ENCODE measurements around the gene CLNK. TPM values are rescaled to one million over a fixed set of nuclear protein-coding genes. Genes with fewer than 3 reads are reported as not detected.
"Not testable (repeated sequence)": the region's sequence is repeated elsewhere in the genome, so short reads cannot be mapped to it uniquely, and the experiment has no call there.

The CLNK gene
- total and polyA plus RNA-seq, 5 donors: not detected

DNA sequence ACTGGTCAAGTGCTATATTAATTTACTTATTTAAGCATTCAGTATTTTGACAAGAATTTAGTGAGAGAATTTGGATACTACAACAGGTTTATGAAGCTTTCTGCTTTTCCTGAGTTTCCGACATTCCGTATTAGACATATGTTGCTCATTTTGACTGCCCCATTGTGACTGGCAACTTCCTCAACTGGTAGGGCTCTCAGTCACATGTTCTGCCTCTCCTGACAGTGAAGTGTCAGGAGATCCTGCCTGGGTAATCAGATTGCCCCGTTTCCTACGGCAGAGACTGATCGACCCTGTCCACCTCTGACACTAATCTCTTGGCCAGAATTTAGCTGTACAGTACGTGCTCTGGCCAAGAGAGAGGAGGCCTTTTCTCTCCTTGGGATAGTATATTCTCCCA lies 49.5 kb downstream of the CLNK start:
- 41% methylated on average over 6 of the region's 6 CpGs for WGBS
- Histone ChIP-seq H3K27me3 (ENCODE audit: control insufficient read depth, insufficient read depth) (no peaks in the 10 kb centered on the region), H3K4me1 (ENCODE audit: control insufficient read depth, insufficient read depth, low read length) (no peaks in the 10 kb centered on the region), H3K9me3 (ENCODE audit: control insufficient read depth, low read length) (no peaks in the 10 kb centered on the region), H3K27ac (ENCODE audit: low read length) (no peak overlapping the region), H3K4me3 (ENCODE audit: low read length) (no peak overlapping the region)
- ATAC-seq (no peak), DNase-seq (no peak)
- intact Hi-C loops (cut with DNase I): no loop called here

DNA sequence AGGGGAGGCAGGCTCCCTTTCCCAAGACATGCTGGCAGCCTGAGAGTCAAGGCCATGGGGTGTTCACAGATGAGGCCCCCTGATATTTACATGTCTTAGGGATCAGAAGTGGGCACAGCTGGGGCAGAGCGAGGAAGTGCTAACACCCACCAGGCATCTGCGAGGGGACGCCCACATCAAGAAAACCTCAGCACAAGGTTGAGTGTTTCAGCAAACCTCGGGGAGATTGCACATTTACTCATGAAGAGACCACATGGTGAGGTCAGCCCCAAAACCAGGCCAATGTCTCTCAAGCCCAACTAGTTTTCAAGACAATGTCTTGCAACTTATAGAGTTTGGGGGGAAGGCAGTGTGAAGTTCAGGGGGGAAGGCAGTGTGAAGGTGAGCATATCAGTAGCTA lies 55.2 kb downstream of the CLNK start:
- ATAC-seq: no peak
- no peaks in the 10 kb centered on the region for H3K27me3 ChIP-seq (ENCODE audit: control insufficient read depth, insufficient read depth)
- WGBS: 76% methylated on average over 4 of the region's 4 CpGs
- no peaks in the 10 kb centered on the region for H3K9me3 ChIP-seq (ENCODE audit: control insufficient read depth, low read length)
- no peak for DNase-seq
- H3K27ac ChIP-seq (ENCODE audit: low read length): no peak overlapping the region
- no peaks in the 10 kb centered on the region for H3K4me1 ChIP-seq (ENCODE audit: control insufficient read depth, insufficient read depth, low read length)
- no peak overlapping the region for H3K4me3 ChIP-seq (ENCODE audit: low read length)
- intact Hi-C loops (cut with DNase I): no loop called here

DNA sequence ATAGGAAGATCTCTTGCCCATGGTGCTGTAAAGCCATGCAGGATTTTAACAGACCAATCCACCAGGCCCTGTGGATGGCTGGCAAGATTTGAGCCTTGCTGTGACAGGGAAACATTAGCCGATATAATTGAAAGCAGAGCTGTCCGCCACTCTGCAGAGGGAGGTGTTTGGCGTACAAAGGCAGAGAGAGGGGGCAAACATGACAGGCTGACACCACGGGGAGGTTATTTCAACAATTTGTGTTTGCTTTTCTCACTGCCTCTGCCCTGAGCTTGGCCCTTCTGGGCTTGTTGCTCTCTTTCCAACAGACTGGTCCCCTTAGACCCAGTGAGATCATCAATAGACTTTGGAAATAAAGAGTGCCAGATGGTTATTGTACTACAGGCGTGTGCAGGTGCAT lies 59.4 kb downstream of the CLNK start:
- Histone ChIP-seq H3K27me3 (ENCODE audit: control insufficient read depth, insufficient read depth) (no peaks in the 10 kb centered on the region), H3K4me1 (ENCODE audit: control insufficient read depth, insufficient read depth, low read length) (no peaks in the 10 kb centered on the region), H3K27ac (ENCODE audit: low read length) (no peak overlapping the region), H3K4me3 (ENCODE audit: low read length) (no peak overlapping the region), H3K9me3 (ENCODE audit: control insufficient read depth, low read length) (no peaks in the 10 kb centered on the region)
- DNase-seq: no peak
- intact Hi-C loops (cut with DNase I): no loop called here
- ATAC-seq: no peak
- WGBS: 31% methylated on average over 5 of the region's 5 CpGs

DNA sequence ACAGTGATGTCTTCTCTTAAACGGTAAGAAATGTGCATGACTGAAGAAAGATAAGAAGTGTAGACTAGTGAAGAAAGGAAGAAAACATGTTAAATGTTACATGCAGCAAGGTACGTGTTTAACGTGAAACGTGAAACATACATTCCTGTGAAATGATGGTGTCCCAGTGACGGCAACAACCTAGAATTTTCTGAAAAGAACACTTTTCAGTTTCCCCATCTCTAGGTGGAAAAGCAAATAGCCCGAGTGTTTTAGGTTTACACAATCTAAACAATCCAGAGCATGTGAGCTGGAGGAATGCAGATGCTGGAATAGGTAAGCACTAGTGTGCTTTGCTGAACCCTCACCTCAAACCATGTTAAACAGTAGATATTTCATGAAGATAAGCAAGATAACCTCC lies 60.7 kb downstream of the CLNK start:
- WGBS: 77% methylated on average over 6 of the region's 6 CpGs
- DNase-seq (no peak), ATAC-seq (no peak)
- Histone ChIP-seq H3K27ac (ENCODE audit: low read length) (no peak overlapping the region), H3K4me3 (ENCODE audit: low read length) (no peak overlapping the region), H3K27me3 (ENCODE audit: control insufficient read depth, insufficient read depth) (no peaks in the 10 kb centered on the region), H3K4me1 (ENCODE audit: control insufficient read depth, insufficient read depth, low read length) (no peaks in the 10 kb centered on the region), H3K9me3 (ENCODE audit: control insufficient read depth, low read length) (no peaks in the 10 kb centered on the region)
- intact Hi-C loops (cut with DNase I): no loop called here

DNA sequence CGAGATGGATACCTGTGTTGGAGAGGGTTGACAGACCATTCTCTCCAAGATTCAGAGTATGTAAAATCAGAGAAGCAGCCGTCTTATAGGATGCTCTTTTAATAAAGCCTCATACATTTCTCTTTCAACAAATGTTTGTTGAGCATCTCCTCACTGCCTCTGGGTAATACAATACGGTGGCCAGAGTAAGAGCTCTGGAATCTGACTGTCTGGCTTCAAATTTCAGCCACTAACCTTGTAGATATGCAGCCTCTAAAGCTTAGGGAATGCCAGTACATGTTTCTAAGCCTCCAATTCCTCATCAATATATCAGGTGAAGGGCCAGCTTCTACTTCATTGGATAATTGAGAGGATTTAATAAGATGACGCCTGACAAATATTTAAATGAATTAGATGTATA lies 61.3 kb downstream of the CLNK start:
- intact Hi-C loops (cut with DNase I): no loop called here
- ATAC-seq (no peak), DNase-seq (no peak)
- no peaks in the 10 kb centered on the region for H3K9me3 ChIP-seq (ENCODE audit: control insufficient read depth, low read length)
- WGBS: 56% methylated on average over 4 of the region's 4 CpGs
- H3K27ac ChIP-seq (ENCODE audit: low read length): no peak overlapping the region
- H3K4me3 ChIP-seq (ENCODE audit: low read length): no peak overlapping the region
- no peaks in the 10 kb centered on the region for H3K4me1 ChIP-seq (ENCODE audit: control insufficient read depth, insufficient read depth, low read length)
- no peaks in the 10 kb centered on the region for H3K27me3 ChIP-seq (ENCODE audit: control insufficient read depth, insufficient read depth)

DNA sequence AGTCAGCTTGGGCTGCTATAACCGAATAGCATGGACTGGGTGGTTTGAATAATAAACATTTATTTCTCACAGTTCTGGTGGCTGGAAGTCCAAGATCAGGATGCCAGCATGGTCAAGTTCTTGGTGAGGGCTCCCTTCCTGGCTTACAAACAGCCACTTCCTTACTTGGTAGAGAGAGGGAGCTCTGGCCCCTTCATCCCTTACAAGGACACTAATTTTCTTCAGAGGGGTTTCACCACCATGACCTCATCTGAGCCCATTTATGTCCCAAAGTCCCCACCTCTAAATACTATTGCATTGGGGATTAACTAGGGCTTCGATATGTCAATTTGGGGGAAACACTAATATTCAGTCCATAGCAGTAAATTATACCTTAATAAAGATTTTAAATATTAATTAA lies 61.8 kb downstream of the CLNK start:
- ATAC-seq: no peak
- Histone ChIP-seq H3K4me3 (ENCODE audit: low read length) (no peak overlapping the region), H3K27ac (ENCODE audit: low read length) (no peak overlapping the region), H3K9me3 (ENCODE audit: control insufficient read depth, low read length) (no peaks in the 10 kb centered on the region), H3K27me3 (ENCODE audit: control insufficient read depth, insufficient read depth) (no peaks in the 10 kb centered on the region), H3K4me1 (ENCODE audit: control insufficient read depth, insufficient read depth, low read length) (no peaks in the 10 kb centered on the region)
- intact Hi-C loops (cut with DNase I): no loop called here
- DNase-seq: no peak
- WGBS: 92% methylated on average over 2 of the region's 2 CpGs

DNA sequence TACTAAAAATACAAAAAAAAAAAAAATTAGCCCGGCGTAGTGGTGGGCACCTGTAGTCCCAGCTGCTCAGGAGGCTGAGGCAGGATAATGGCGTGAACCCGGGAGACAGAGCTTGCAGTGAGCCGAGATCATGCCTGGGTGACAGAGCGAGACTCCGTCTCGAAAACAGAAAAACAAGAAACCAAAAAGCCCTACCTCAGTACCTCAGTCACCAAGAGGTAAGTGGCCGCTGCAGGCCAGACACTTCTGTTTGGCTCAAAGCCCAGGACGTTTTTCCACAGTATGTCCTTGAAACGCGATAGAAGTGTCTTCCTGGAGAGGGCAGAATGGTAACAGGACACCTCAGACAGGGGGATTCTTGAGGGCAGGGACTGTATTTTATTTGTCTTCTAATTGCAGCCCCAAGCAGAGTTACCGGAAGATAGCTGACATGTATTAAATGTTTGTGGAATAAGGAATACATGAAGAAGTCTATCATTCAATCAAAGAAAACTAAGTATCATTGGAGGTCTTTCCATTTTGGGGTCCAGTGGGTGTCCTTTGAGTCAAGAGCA lies 63.6 kb downstream of the CLNK start:
- no peaks in the 10 kb centered on the region for H3K4me1 ChIP-seq (ENCODE audit: control insufficient read depth, insufficient read depth, low read length)
- no peaks in the 10 kb centered on the region for H3K27me3 ChIP-seq (ENCODE audit: control insufficient read depth, insufficient read depth)
- no peaks in the 10 kb centered on the region for H3K9me3 ChIP-seq (ENCODE audit: control insufficient read depth, low read length)
- DNase-seq (no peak), ATAC-seq (no peak)
- WGBS: 73% methylated on average over 13 of the region's 13 CpGs
- H3K27ac ChIP-seq (ENCODE audit: low read length): no peak overlapping the region
- intact Hi-C loops (cut with DNase I): no loop called here
- H3K4me3 ChIP-seq (ENCODE audit: low read length): no peak overlapping the region

DNA sequence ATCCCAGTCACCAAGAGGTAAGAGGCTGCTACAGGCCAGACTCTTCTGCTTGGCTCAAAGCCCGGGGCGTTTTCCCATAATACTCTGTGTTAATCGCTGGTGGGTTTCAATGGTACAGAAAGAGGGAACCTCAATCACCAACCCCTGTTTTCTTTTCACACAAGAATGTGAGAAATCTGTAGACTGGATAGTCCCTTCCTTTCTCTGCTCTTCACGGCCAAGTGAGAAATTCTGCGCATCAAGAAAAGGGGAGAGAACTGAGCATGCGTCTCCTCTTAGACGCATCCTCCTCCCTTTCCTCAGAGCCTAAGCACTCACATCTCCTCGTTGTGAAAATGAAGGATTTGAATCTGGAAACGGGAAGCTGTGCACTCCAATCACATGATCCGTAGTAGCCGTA lies 64.7 kb downstream of the CLNK start:
- DNase-seq: no peak
- no peak for ATAC-seq
- WGBS: 87% methylated on average over 11 of the region's 11 CpGs
- H3K4me3 ChIP-seq (ENCODE audit: low read length): no peak overlapping the region
- intact Hi-C loops (cut with DNase I): no loop called here
- no peaks in the 10 kb centered on the region for H3K9me3 ChIP-seq (ENCODE audit: control insufficient read depth, low read length)
- H3K27me3 ChIP-seq (ENCODE audit: control insufficient read depth, insufficient read depth): no peaks in the 10 kb centered on the region
- no peak overlapping the region for H3K27ac ChIP-seq (ENCODE audit: low read length)
- no peaks in the 10 kb centered on the region for H3K4me1 ChIP-seq (ENCODE audit: control insufficient read depth, insufficient read depth, low read length)

DNA sequence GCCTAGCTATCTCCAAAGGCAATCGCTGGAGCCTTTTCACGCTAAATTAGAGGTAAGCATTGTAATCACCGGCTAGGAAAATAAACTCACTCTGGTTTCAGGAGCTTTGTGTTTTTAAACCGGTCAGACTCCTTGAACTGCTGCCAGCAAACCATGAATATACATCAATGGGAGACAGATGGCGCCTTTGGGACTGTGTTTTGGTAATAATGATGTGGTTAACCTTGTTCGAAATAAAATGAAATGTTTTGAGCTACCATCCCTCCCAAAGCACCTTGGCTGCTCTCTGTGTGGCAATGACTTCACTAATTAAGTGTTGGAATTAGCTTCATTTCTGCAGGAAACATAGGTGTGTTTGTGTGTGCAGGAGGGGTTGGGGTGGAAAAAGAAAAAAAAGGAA lies 65.3 kb downstream of the CLNK start:
- no peaks in the 10 kb centered on the region for H3K4me1 ChIP-seq (ENCODE audit: control insufficient read depth, insufficient read depth, low read length)
- WGBS: 54% methylated on average over 6 of the region's 6 CpGs
- no peak overlapping the region for H3K4me3 ChIP-seq (ENCODE audit: low read length)
- no peak overlapping the region for H3K27ac ChIP-seq (ENCODE audit: low read length)
- H3K27me3 ChIP-seq (ENCODE audit: control insufficient read depth, insufficient read depth): no peaks in the 10 kb centered on the region
- DNase-seq (no peak), ATAC-seq (no peak)
- H3K9me3 ChIP-seq (ENCODE audit: control insufficient read depth, low read length): no peaks in the 10 kb centered on the region
- intact Hi-C loops (cut with DNase I): no loop called here

DNA sequence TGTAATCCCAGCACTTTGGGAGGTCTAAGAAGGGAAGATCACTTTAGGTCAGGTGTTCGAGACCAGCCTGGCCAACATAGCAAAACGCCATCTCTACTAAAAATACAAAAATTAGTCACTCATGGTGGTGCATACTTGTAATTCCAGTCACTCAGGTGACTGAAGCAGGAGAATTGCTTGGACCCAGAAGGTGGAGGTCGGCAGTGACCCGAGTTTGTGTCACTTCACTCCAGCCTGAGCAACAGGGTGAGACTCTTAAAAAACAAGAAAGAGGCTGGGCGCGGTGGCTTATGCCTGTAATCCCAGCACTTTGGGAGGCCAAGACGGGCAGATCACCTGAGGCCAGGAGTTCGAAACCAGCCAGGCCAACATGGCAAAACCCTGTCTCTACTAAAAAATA lies 69.6 kb downstream of the CLNK start:
- 93% methylated on average over 8 of the region's 8 CpGs for WGBS

DNA sequence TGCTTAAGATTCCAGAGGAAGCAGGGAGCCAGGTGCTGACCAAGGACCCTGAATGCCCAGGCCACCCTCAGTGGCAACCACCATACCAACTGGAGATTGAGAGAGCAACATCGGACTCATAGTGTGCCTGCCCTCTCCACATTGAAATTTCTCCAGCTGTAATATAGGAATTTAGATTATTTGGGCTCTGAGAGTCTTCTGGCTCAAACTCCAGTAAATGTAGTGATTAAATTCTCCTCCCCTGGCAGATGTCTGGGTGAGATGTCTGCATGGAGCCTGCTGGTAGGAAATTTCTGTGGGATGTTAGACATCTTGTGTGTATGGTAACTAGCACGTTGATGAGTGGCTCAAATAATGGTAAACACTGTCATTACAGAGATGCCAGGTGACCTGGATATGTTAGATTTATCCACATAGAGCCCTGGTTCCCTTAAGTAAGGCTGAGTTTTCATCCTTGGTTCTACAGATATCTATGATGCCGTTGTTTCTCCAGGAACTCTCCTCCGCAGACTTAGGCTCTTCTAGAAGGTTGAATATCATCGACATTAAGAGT lies 70.6 kb downstream of the CLNK start:
- 72% methylated on average over 5 of the region's 5 CpGs for WGBS
- H3K27me3 ChIP-seq (ENCODE audit: control insufficient read depth, insufficient read depth): no peaks in the 10 kb centered on the region
- no peak overlapping the region for H3K4me3 ChIP-seq (ENCODE audit: low read length)
- intact Hi-C loops (cut with DNase I): no loop called here
- no peak overlapping the region for H3K27ac ChIP-seq (ENCODE audit: low read length)
- ATAC-seq (no peak), DNase-seq (no peak)
- no peaks in the 10 kb centered on the region for H3K9me3 ChIP-seq (ENCODE audit: control insufficient read depth, low read length)
- H3K4me1 ChIP-seq (ENCODE audit: control insufficient read depth, insufficient read depth, low read length): no peaks in the 10 kb centered on the region

More for the DNA sequence above, 69.6 kb downstream of the CLNK start:
- H3K4me3 ChIP-seq (ENCODE audit: low read length); ATAC-seq; H3K27me3 ChIP-seq (ENCODE audit: control insufficient read depth, insufficient read depth); H3K4me1 ChIP-seq (ENCODE audit: control insufficient read depth, insufficient read depth, low read length); H3K27ac ChIP-seq (ENCODE audit: low read length); intact Hi-C loops (cut with DNase I); DNase-seq; H3K9me3 ChIP-seq (ENCODE audit: control insufficient read depth, low read length): not testable (repeated sequence)

DNA sequence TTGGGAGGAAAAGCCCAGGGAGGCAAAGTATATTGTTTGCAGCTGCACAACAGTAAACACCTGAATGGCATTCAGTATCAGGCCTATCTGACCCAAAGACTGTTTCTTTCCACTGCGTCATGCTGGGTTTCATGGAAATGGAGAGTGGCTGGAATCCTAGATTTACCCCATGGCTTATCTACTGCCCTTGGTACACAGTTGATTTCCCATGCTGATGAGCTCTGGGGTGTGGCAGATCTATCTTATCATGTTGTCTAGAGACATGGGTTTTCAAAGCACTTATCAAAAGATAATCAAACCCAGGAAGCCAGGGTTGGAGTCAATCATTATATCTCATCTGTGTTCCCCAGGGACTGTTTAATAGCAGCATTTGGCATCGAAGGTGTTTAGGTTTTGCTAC lies 72.1 kb downstream of the CLNK start:
- ATAC-seq (no peak), DNase-seq (no peak)
- 87% methylated on average over 2 of the region's 2 CpGs for WGBS
- Histone ChIP-seq H3K27ac (ENCODE audit: low read length) (no peak overlapping the region), H3K4me3 (ENCODE audit: low read length) (no peak overlapping the region), H3K27me3 (ENCODE audit: control insufficient read depth, insufficient read depth) (no peaks in the 10 kb centered on the region), H3K4me1 (ENCODE audit: control insufficient read depth, insufficient read depth, low read length) (no peaks in the 10 kb centered on the region), H3K9me3 (ENCODE audit: control insufficient read depth, low read length) (no peaks in the 10 kb centered on the region)
- intact Hi-C loops (cut with DNase I): no loop called here
